Measurements from ENCODE around the gene ZNF793. TPM values are rescaled to one million over a fixed set of nuclear protein-coding genes. Genes with fewer than 3 reads are reported as not detected.

Gene ZNF793
- total and polyA plus RNA-seq, 9 of the 15 experiments (the other 6 are each of a cell fraction or from before 2014, with no cell fraction given) = 0.02 to 0.04 (median 0.03) TPM; not detected in 6

Other genes with a start within 250 kb of the ZNF793 start
- gene ZNF527, start 135.8 kb upstream of the ZNF793 start, total RNA-seq (2014; rRNA removed) = 0.18 and 0.82 TPM in 2 replicates
- 0.80 and 1.4 TPM in 2 replicates for gene ZNF527, start 135.8 kb upstream of the ZNF793 start, total RNA-seq (2014; rRNA removed; fragmentation: Illumina TruSeq; extraction: Trizol)
- 0.60 and 1.0 TPM in 2 replicates for gene ZNF527, start 135.8 kb upstream of the ZNF793 start, total RNA-seq (2015; rRNA removed; fragmentation: Illumina TruSeq; extraction: Trizol)
- 0.60 and 0.84 TPM in 2 replicates for gene ZNF527, start 135.8 kb upstream of the ZNF793 start, total RNA-seq (2021)
- 0.09 and 0.91 TPM in 2 replicates for gene ZNF527, start 135.8 kb upstream of the ZNF793 start, polyA plus RNA-seq (2011; rRNA removed)
- gene ZNF527, start 135.8 kb upstream of the ZNF793 start, polyA plus RNA-seq (2014; fragmentation: Illumina TruSeq; extraction: Trizol) = 0.73 and 1.2 TPM in 2 replicates
- gene ZNF527, start 135.8 kb upstream of the ZNF793 start, polyA plus RNA-seq (2014; fragmentation: Nextera tagmentation; extraction: Ambion mirVana) = under 1 TPM; 0.69 to 0.86 TPM
- gene ZNF527, start 135.8 kb upstream of the ZNF793 start, polyA plus RNA-seq (2014; rRNA removed) = 0.53 and 0.76 TPM in 2 replicates
- gene ZNF569, start 39.5 kb upstream of the ZNF793 start, total RNA-seq (2014; rRNA removed) = 5.1 and 5.6 TPM in 2 replicates
- gene ZNF569, start 39.5 kb upstream of the ZNF793 start, total RNA-seq (2014; rRNA removed; fragmentation: Illumina TruSeq; extraction: Trizol) = 4.9 and 5.7 TPM in 2 replicates
- gene ZNF569, start 39.5 kb upstream of the ZNF793 start, total RNA-seq (2015; rRNA removed; fragmentation: Illumina TruSeq; extraction: Trizol) = 5.4 and 5.7 TPM in 2 replicates
- gene ZNF569, start 39.5 kb upstream of the ZNF793 start, total RNA-seq (2021) = 4.1 and 4.9 TPM in 2 replicates
- gene ZNF569, start 39.5 kb upstream of the ZNF793 start, polyA plus RNA-seq (2011; rRNA removed) = 0.93 and 2.8 TPM in 2 replicates
- gene ZNF569, start 39.5 kb upstream of the ZNF793 start, polyA plus RNA-seq (2014; fragmentation: Illumina TruSeq; extraction: Trizol) = 3.0 and 4.5 TPM in 2 replicates
- 1 to 10 TPM; 2.1 to 3.9 TPM for gene ZNF569, start 39.5 kb upstream of the ZNF793 start, polyA plus RNA-seq (2014; fragmentation: Nextera tagmentation; extraction: Ambion mirVana)
- gene ZNF569, start 39.5 kb upstream of the ZNF793 start, polyA plus RNA-seq (2014; rRNA removed) = 2.8 and 3.1 TPM in 2 replicates
- 0.09 and 0.45 TPM in 2 replicates for gene ZNF570, start 37.6 kb upstream of the ZNF793 start, total RNA-seq (2014; rRNA removed)
- gene ZNF570, start 37.6 kb upstream of the ZNF793 start, total RNA-seq (2014; rRNA removed; fragmentation: Illumina TruSeq; extraction: Trizol) = 0.64 and 0.73 TPM in 2 replicates
- 0.22 and 0.60 TPM in 2 replicates for gene ZNF570, start 37.6 kb upstream of the ZNF793 start, total RNA-seq (2015; rRNA removed; fragmentation: Illumina TruSeq; extraction: Trizol)
- gene ZNF570, start 37.6 kb upstream of the ZNF793 start, total RNA-seq (2021) = 0.54 and 0.60 TPM in 2 replicates
- gene ZNF570, start 37.6 kb upstream of the ZNF793 start, polyA plus RNA-seq (2011; rRNA removed) = 0.05 and 0.95 TPM in 2 replicates
- 0.58 and 0.59 TPM in 2 replicates for gene ZNF570, start 37.6 kb upstream of the ZNF793 start, polyA plus RNA-seq (2014; fragmentation: Illumina TruSeq; extraction: Trizol)
- gene ZNF570, start 37.6 kb upstream of the ZNF793 start, polyA plus RNA-seq (2014; fragmentation: Nextera tagmentation; extraction: Ambion mirVana) = under 1 TPM; 0.11 to 0.38 TPM
- 0.23 and 0.57 TPM in 2 replicates for gene ZNF570, start 37.6 kb upstream of the ZNF793 start, polyA plus RNA-seq (2014; rRNA removed)
- 0.49 and 0.82 TPM in 2 replicates for gene ZNF571, start 87.9 kb downstream of the ZNF793 start, total RNA-seq (2014; rRNA removed)
- gene ZNF571, start 87.9 kb downstream of the ZNF793 start, total RNA-seq (2014; rRNA removed; fragmentation: Illumina TruSeq; extraction: Trizol) = 2.2 and 2.3 TPM in 2 replicates
- 1.5 and 2.0 TPM in 2 replicates for gene ZNF571, start 87.9 kb downstream of the ZNF793 start, total RNA-seq (2015; rRNA removed; fragmentation: Illumina TruSeq; extraction: Trizol)
- 1.3 and 1.8 TPM in 2 replicates for gene ZNF571, start 87.9 kb downstream of the ZNF793 start, total RNA-seq (2021)
- gene ZNF571, start 87.9 kb downstream of the ZNF793 start, polyA plus RNA-seq (2011; rRNA removed) = 0.79 and 3.9 TPM in 2 replicates
- gene ZNF571, start 87.9 kb downstream of the ZNF793 start, polyA plus RNA-seq (2014; fragmentation: Illumina TruSeq; extraction: Trizol) = 1.3 and 1.6 TPM in 2 replicates
- 1 to 10 TPM; 2.1 to 3.1 TPM for gene ZNF571, start 87.9 kb downstream of the ZNF793 start, polyA plus RNA-seq (2014; fragmentation: Nextera tagmentation; extraction: Ambion mirVana)
- gene ZNF571, start 87.9 kb downstream of the ZNF793 start, polyA plus RNA-seq (2014; rRNA removed) = 1.0 and 1.7 TPM in 2 replicates
- 0.73 TPM in 1 of 2 replicates, not detected in the other for gene ZNF540, start 87.9 kb downstream of the ZNF793 start, total RNA-seq (2014; rRNA removed)
- gene ZNF540, start 87.9 kb downstream of the ZNF793 start, total RNA-seq (2014; rRNA removed; fragmentation: Illumina TruSeq; extraction: Trizol) = 0.33 and 0.64 TPM in 2 replicates
- 0.19 and 0.36 TPM in 2 replicates for gene ZNF540, start 87.9 kb downstream of the ZNF793 start, total RNA-seq (2015; rRNA removed; fragmentation: Illumina TruSeq; extraction: Trizol)
- 0.38 and 0.44 TPM in 2 replicates for gene ZNF540, start 87.9 kb downstream of the ZNF793 start, total RNA-seq (2021)
- 0.11 and 0.95 TPM in 2 replicates for gene ZNF540, start 87.9 kb downstream of the ZNF793 start, polyA plus RNA-seq (2011; rRNA removed)
- 0.36 and 0.95 TPM in 2 replicates for gene ZNF540, start 87.9 kb downstream of the ZNF793 start, polyA plus RNA-seq (2014; fragmentation: Illumina TruSeq; extraction: Trizol)
- gene ZNF540, start 87.9 kb downstream of the ZNF793 start, polyA plus RNA-seq (2014; fragmentation: Nextera tagmentation; extraction: Ambion mirVana) = under 1 TPM; 0.20 to 0.56 TPM
- gene ZNF540, start 87.9 kb downstream of the ZNF793 start, polyA plus RNA-seq (2014; rRNA removed) = 0.32 and 0.67 TPM in 2 replicates
- 5.6 and 8.1 TPM in 2 replicates for gene ZFP30, start 148.5 kb downstream of the ZNF793 start, total RNA-seq (2014; rRNA removed)
- 8.7 and 10.0 TPM in 2 replicates for gene ZFP30, start 148.5 kb downstream of the ZNF793 start, total RNA-seq (2014; rRNA removed; fragmentation: Illumina TruSeq; extraction: Trizol)
- 10.6 and 11.3 TPM in 2 replicates for gene ZFP30, start 148.5 kb downstream of the ZNF793 start, total RNA-seq (2015; rRNA removed; fragmentation: Illumina TruSeq; extraction: Trizol)
- 6.4 and 7.2 TPM in 2 replicates for gene ZFP30, start 148.5 kb downstream of the ZNF793 start, total RNA-seq (2021)
- 1.2 and 4.9 TPM in 2 replicates for gene ZFP30, start 148.5 kb downstream of the ZNF793 start, polyA plus RNA-seq (2011; rRNA removed)
- gene ZFP30, start 148.5 kb downstream of the ZNF793 start, polyA plus RNA-seq (2014; fragmentation: Illumina TruSeq; extraction: Trizol) = 3.8 and 4.2 TPM in 2 replicates
- gene ZFP30, start 148.5 kb downstream of the ZNF793 start, polyA plus RNA-seq (2014; fragmentation: Nextera tagmentation; extraction: Ambion mirVana) = 1 to 10 TPM; 1.1 TPM
- gene ZFP30, start 148.5 kb downstream of the ZNF793 start, polyA plus RNA-seq (2014; rRNA removed) = 2.8 and 3.5 TPM in 2 replicates
- 2.4 and 2.7 TPM in 2 replicates for gene ZNF607, start 212.8 kb downstream of the ZNF793 start, total RNA-seq (2014; rRNA removed)
- gene ZNF607, start 212.8 kb downstream of the ZNF793 start, total RNA-seq (2014; rRNA removed; fragmentation: Illumina TruSeq; extraction: Trizol) = 3.6 and 3.9 TPM in 2 replicates
- 3.7 and 3.8 TPM in 2 replicates for gene ZNF607, start 212.8 kb downstream of the ZNF793 start, total RNA-seq (2015; rRNA removed; fragmentation: Illumina TruSeq; extraction: Trizol)
- gene ZNF607, start 212.8 kb downstream of the ZNF793 start, total RNA-seq (2021) = 5.1 and 5.7 TPM in 2 replicates
- gene ZNF607, start 212.8 kb downstream of the ZNF793 start, polyA plus RNA-seq (2011; rRNA removed) = 0.91 and 4.3 TPM in 2 replicates
- gene ZNF607, start 212.8 kb downstream of the ZNF793 start, polyA plus RNA-seq (2014; fragmentation: Illumina TruSeq; extraction: Trizol) = 3.0 and 3.2 TPM in 2 replicates
- gene ZNF607, start 212.8 kb downstream of the ZNF793 start, polyA plus RNA-seq (2014; fragmentation: Nextera tagmentation; extraction: Ambion mirVana) = under 1 TPM; 0.65 to 0.96 TPM
- gene ZNF607, start 212.8 kb downstream of the ZNF793 start, polyA plus RNA-seq (2014; rRNA removed) = 3.1 and 4.3 TPM in 2 replicates

Measured in K562 (cell line).